K562 (cell line): ENCODE data around the gene AMIGO3. TPM values are rescaled to one million over a fixed set of nuclear protein-coding genes. Genes with fewer than 3 reads are reported as not detected.
A peak's percentile ranks its signal among the peaks of the same experiment; 100 is the strongest.

ENCODE experiments used
- ATAC-seq: fragments of 200-7000 bp; cut with Tn5 transposase; 3 replicates; pipeline ENCODE4 v1.9.1; 2020; ENCODE audit warnings: moderate library complexity
- BruUV-seq: library from RNA; stranded (reverse); fragments of 400-500 nt; replicated peaks from 2 replicates; lab custom pipeline; 2021; lab: Mats Ljungman, UMichigan
- CTCF ChIA-PET: fragments of 300-600 bp; formaldehyde crosslinking; extraction: SDS; loops from one replicate; lab custom pipeline; 2021; ENCODE audit warnings: low intra/inter-chr PET ratio; lab: Yijun Ruan, JAX
- POLR2A ChIA-PET: fragments of 300-600, 350-650 bp; sonication (Branson Sonifier 250); formaldehyde crosslinking; extraction: SDS; loops from one replicate; lab custom pipeline; 2021; ENCODE audit warnings: antibody characterized with exemption, inconsistent platforms; lab: Yijun Ruan, JAX
- DNase-seq, 4 experiments: peaks; one replicate each; pipeline versions ENCODE4 v3.0.0 to v3.0.0-alpha.2; 2011 to 2018; ENCODE audit warnings: low spot score in 3 of 4, mixed read lengths in 3 of 4; ENCODE audit errors: extremely low read depth in 1 of 4
- FAIRE-seq: peaks from 2 replicates; lab custom pipeline; 2011; peaks lifted over from hg19 to GRCh38; lab: Jason Lieb, UNC
- H2AFZ ChIP-seq: 2 replicates; pipeline ENCODE4 v1.6.0; 2011; ENCODE audit warnings: low read depth, low read length, control low read depth, inconsistent platforms
- H3K27ac ChIP-seq: fragments of 200-600 bp; 3 replicates; pipeline ENCODE4 v1.8.0; 2011; ENCODE audit warnings: low read depth, mild to moderate bottlenecking, control low read depth, inconsistent platforms, low read length, moderate library complexity, mixed read lengths; ENCODE audit errors: extremely low read depth
- H3K27me3 ChIP-seq, 2 experiments: fragments of 300-600 bp in 1 of 2; 2 replicates in 1 of 2; 3 replicates in 1 of 2; pipeline versions ENCODE4 v1.6.0 to v1.8.0; 2011; ENCODE audit warnings: inconsistent platforms in 2 of 2, low read length in 2 of 2, mild to moderate bottlenecking in 1 of 2, mixed read lengths in 1 of 2, moderate library complexity in 1 of 2; ENCODE audit not compliant: control insufficient read depth in 2 of 2, insufficient read depth in 2 of 2
- H3K36me3 ChIP-seq: fragments of 300-600 bp; 3 replicates; pipeline ENCODE4 v1.8.0; 2011; ENCODE audit warnings: mild to moderate bottlenecking, low read length, inconsistent platforms; ENCODE audit not compliant: control insufficient read depth, insufficient read depth
- H3K4me1 ChIP-seq, 2 experiments: fragments of 200-600 bp in 1 of 2; replicated peaks in 1 of 2; 2 replicates in 1 of 2; 3 replicates in 1 of 2; pipeline versions ENCODE4 v1.5.1 to v1.8.0; 2011; ENCODE audit warnings: inconsistent platforms in 2 of 2, low read length in 2 of 2, mild to moderate bottlenecking in 1 of 2, mixed read lengths in 1 of 2, moderate library complexity in 1 of 2; ENCODE audit not compliant: control insufficient read depth in 2 of 2, insufficient read depth in 2 of 2
- H3K4me2 ChIP-seq: 2 replicates; pipeline ENCODE4 v1.6.1; 2011; ENCODE audit warnings: low read length, control low read depth, inconsistent platforms, mixed read lengths; ENCODE audit not compliant: insufficient read depth
- H3K4me3 ChIP-seq: fragments of 200-600 bp; sonication (generic), shearing (Covaris generic); 2 replicates; pipeline ENCODE4 v1.5.1; 2016; ENCODE audit warnings: control low read depth, inconsistent platforms
- H3K79me2 ChIP-seq: fragments of 200-600 bp; 3 replicates; pipeline ENCODE4 v1.8.0; 2011; ENCODE audit warnings: low read length, inconsistent platforms; ENCODE audit not compliant: control insufficient read depth, insufficient read depth
- H3K9ac ChIP-seq, 2 experiments: 2 replicates each; pipeline versions ENCODE4 v1.6.0 to v1.6.1; 2011; ENCODE audit warnings: low read depth in 2 of 2, low read length in 2 of 2, control low read depth in 1 of 2, inconsistent platforms in 1 of 2, mild to moderate bottlenecking in 1 of 2, mixed read lengths in 1 of 2; ENCODE audit not compliant: insufficient read depth in 1 of 2
- H3K9me1 ChIP-seq: one replicate; pipeline ENCODE4 v1.6.0; 2011; ENCODE audit warnings: inconsistent platforms, mild to moderate bottlenecking, low read length, moderate library complexity; ENCODE audit not compliant: control insufficient read depth, insufficient read depth
- H3K9me3 ChIP-seq: replicated peaks from 2 replicates; pipeline ENCODE4 v1.5.1; 2011; ENCODE audit warnings: low read depth, low read length, inconsistent platforms; ENCODE audit not compliant: control insufficient read depth, insufficient read depth
- H4K20me1 ChIP-seq: replicated peaks from 2 replicates; pipeline ENCODE4 v1.6.1; 2011; ENCODE audit warnings: low read length, inconsistent platforms, mixed read lengths; ENCODE audit not compliant: control insufficient read depth, insufficient read depth
- FOXJ2 ChIP-seq: fragments of 200-800 bp; sonication (Bioruptor generic); IDR thresholded peaks from 2 replicates; pipeline ENCODE4 v1.6.1; 2016; ENCODE audit warnings: missing genetic modification characterization, missing compliant biosample characterization
- POLR2G ChIP-seq: fragments of 200-400 bp; formaldehyde crosslinking; IDR thresholded peaks from 2 replicates; pipeline ENCODE4 v1.6.1; 2017; ENCODE audit warnings: low read depth, mild to moderate bottlenecking, antibody characterized with exemption, low read length, moderate library complexity
- WGBS: fragments of 100-300 bp; shearing (Covaris generic); methylation state at CpG from one replicate; pipeline ENCODE4 v1.1.6; 2016; ENCODE audit warnings: low coverage, mixed read lengths; ENCODE audit not compliant: insufficient coverage; ENCODE audit errors: missing lambda C conversion rate; 5-methylcytosine and 5-hydroxymethylcytosine counted together
- in situ Hi-C: fragments of 300-500 bp; cut with MboI; formaldehyde crosslinking; loops from 4 replicates; pipeline ENCODE4 v1.15.0; 2018; ENCODE audit warnings: inconsistent platforms, mixed read lengths
- intact Hi-C: fragments of 100-400 bp; cut with micrococcal nuclease; formaldehyde crosslinking; loops from 2 replicates; pipeline ENCODE4 v1.14.2; 2022
- polyA plus RNA-seq, 8 experiments: library from polyadenylated mRNA; depleted of rRNA in 4 of 8; stranded (reverse) in 5 of 8; unstranded in 3 of 8; fragments of >200 nt; fragmentation: Nextera tagmentation in 2 of 8; fragmentation: Illumina TruSeq in 1 of 8; extraction: Ambion mirVana in 2 of 8; extraction: Trizol in 1 of 8; gene quantifications; 2 replicates each; pipeline versions ENCODE4 v1.2.1 to v1.2.3, GENCODE V29; 2011 to 2014; ENCODE audit warnings: inconsistent platforms in 1 of 8, missing spikeins in 1 of 8
- total RNA-seq, 7 experiments: library from RNA; depleted of rRNA in 6 of 7; stranded (reverse); fragments of >200 nt in 6 of 7; fragmentation: Illumina TruSeq in 2 of 7; extraction: Trizol in 2 of 7; gene quantifications; 2 replicates each; pipeline versions ENCODE4 v1.2.1 to v1.2.3, GENCODE V29; 2011 to 2021; ENCODE audit warnings: low replicate concordance in 1 of 7
- TF ChIP-seq, protein P1 (sequence below): fragments of 450-650 bp; IDR thresholded peaks from 2 replicates; pipeline ENCODE4 v1.6.1; 2017; ENCODE audit warnings: mild to moderate bottlenecking, moderate library complexity

Gene AMIGO3
- total and polyA plus RNA-seq, 9 of the 15 experiments (the other 6 are each of a cell fraction or from before 2014, with no cell fraction given), result 0.13 to 2.8 (median 0.44) TPM; not detected in 4

DNA sequence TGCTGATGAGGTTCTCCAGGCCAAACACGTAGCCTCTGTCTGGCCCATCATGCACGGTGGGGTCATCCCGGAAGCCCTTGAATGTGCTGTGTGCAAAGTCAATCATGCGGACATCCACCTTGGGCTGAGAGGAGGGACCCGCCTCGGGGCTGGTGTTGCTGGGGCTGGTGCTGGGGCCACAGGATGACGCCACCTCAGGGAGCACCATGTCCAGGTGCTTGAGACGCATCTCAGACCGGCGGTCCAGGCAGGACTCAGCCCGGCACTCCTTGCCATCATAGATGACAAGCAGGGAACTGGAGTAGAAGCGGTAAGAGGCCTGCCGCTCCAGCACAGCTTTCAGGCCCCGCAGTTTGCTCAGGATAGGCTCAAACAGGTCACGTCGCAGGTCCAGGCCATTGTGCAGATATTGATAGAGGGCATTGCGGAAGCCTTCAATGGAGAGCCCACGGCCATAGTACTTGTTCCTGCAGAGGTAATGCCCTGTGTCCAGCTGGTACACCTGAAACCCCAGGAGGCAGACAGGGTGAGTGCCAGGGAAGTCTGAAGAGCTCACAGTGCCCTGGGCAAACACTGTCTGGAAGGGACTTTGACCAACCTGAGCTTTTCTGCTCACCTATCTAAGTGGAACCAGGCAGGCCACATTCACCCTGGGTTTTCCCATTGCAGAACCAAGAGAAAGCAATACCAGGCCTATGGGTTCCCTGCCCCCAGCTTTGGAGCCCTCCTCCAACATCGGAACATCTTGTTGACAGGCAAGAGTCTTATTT is 7.9 kb upstream of the AMIGO3 start (continued):
- TF ChIP-seq FOXJ2, result no peak

DNA sequence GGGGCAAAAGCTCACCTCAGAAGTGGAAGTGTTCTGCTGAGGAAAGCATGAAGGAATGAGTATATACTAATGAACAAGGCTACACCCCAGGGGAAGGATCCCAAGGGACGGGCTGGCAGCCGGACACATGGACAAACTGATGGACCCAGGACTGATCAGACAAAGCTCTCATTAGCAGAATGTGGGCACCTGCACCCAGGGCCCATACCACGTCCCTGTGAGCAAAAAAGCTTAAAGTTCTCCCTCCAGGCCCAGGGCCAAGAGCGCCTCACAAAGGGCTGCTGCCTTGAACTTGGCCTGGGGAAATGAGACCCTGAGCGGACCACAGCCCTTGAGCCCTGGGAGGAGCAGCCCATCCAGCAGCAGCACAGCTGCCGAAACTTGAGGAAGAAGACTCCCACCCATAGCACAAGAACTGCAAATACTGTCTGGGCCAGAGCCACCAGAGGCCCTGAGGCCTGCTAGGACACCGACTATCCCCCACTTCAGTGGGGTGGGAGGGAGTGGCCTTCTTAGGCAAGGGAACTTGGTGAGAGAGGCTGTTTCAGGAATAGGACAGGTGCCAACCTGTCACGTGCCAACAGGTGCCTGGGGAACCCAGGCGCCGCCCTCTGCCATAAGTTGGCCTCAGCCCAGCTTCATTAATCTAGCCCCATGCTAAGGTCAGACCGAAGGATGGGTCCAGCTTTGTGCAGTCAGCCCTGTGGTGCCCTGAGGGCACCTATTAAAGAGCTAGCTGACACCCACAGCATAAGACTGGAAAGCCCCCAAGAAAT is 6.6 kb upstream of the AMIGO3 start:
- DNase-seq, result no peak

More for the DNA sequence above, 6.6 kb upstream of the AMIGO3 start:
- Histone ChIP-seq H3K9me3 (no peaks in the 10 kb centered on the region), H2AFZ (no peak overlapping the region), H3K4me1 (peaks cover 2 to 32% of the 10 kb centered on the region in 2 experiments; a peak in 4 of 5 replicates), H3K27ac (no peak overlapping the region), H3K27me3 (no peaks in the 10 kb centered on the region), H3K36me3 (peaks cover 63% of the 10 kb centered on the region; the same call in 2 of the 3 replicates), H4K20me1 (0 out of 2 replicates have a peak, but pooled peaks cover 3% of the 10 kb centered on the region), H3K4me2 (no peak overlapping the region), H3K79me2 (peaks cover 12% of the 10 kb centered on the region), H3K4me3 (no peak overlapping the region), H3K9me1 (no peaks in the 10 kb centered on the region), H3K9ac (peak overlapping the region in 1 of 2 experiments; percentile 40; a peak in 1 of 4 replicates)
- POLR2A ChIA-PET, result interaction anchor here (0.6 to 1.4 kb wide), 3 partner anchors 9 to 47 kb away, joined by 3 read pairs; no protein-coding TSS in a partner anchor
- intact Hi-C loops, result no loop called here
- CTCF ChIA-PET, result no interaction called here
- BruUV-seq, result no TSS peak
- no peak for FAIRE-seq
- no peak for ATAC-seq
- in situ Hi-C loops, result no loop called here
- 86% methylated on average over 5 of the region's 11 CpGs for WGBS
- peak; percentile 38; the same call in 1 of the 2 replicates for TF ChIP-seq POLR2G
- TF ChIP-seq, protein P1, sequence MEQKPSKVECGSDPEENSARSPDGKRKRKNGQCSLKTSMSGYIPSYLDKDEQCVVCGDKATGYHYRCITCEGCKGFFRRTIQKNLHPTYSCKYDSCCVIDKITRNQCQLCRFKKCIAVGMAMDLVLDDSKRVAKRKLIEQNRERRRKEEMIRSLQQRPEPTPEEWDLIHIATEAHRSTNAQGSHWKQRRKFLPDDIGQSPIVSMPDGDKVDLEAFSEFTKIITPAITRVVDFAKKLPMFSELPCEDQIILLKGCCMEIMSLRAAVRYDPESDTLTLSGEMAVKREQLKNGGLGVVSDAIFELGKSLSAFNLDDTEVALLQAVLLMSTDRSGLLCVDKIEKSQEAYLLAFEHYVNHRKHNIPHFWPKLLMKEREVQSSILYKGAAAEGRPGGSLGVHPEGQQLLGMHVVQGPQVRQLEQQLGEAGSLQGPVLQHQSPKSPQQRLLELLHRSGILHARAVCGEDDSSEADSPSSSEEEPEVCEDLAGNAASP, result no peak
